Central memory CD8-positive, alpha-beta T cell (primary cell): ENCODE results near the gene SLC15A4.
"Not testable (repeated sequence)": the region's sequence is repeated elsewhere in the genome, so short reads cannot be mapped to it uniquely, and the experiment has no call there.

Experiments used
- ATAC-seq: fragments of 150-1000 bp; cut with Tn5 transposase; replicated peaks from 2 replicates; pipeline ENCODE4 v1.10.0; 2022; ENCODE audit warnings: mild to moderate bottlenecking, moderate FRiP score, moderate number of reproducible peaks; ENCODE audit not compliant: poor library complexity, severe bottlenecking; ENCODE audit errors: extremely low read depth
- DNase-seq, 2 donors: peaks; one replicate each; pipeline ENCODE4 v3.0.0; 2021; ENCODE audit warnings: low spot score in 2 of 2
- H3K27ac Mint-ChIP-seq: one replicate; pipeline ENCODE4 v1.8.0; 2022; ENCODE audit warnings: low read depth, mild to moderate bottlenecking, moderate library complexity, mixed read lengths
- H3K27me3 Mint-ChIP-seq: one replicate; pipeline ENCODE4 v1.8.0; 2022; ENCODE audit warnings: mixed read lengths
- H3K36me3 Mint-ChIP-seq: one replicate; pipeline ENCODE4 v1.8.0; 2022; ENCODE audit warnings: mild to moderate bottlenecking, moderate library complexity, mixed read lengths; ENCODE audit not compliant: insufficient read depth
- H3K4me1 Mint-ChIP-seq: one replicate; pipeline ENCODE4 v1.8.0; 2022; ENCODE audit warnings: mixed read lengths
- H3K4me3 Mint-ChIP-seq: one replicate; pipeline ENCODE4 v1.8.0; 2022; ENCODE audit warnings: mild to moderate bottlenecking, moderate library complexity, mixed read lengths
- H3K9me3 Mint-ChIP-seq: one replicate; pipeline ENCODE4 v1.8.0; 2022; ENCODE audit warnings: mixed read lengths

SLC15A4 gene

GRCh38 chr12:128853600-128854197, 29.9 kb upstream of the SLC15A4 start:
- no peak overlapping the region for H3K27ac Mint-ChIP-seq
- no peaks in the 10 kb centered on the region for H3K4me1 Mint-ChIP-seq
- ATAC-seq (no peak), DNase-seq (no peak)
- H3K36me3 Mint-ChIP-seq: peaks cover 1% of the 10 kb centered on the region
- no peaks in the 10 kb centered on the region for H3K9me3 Mint-ChIP-seq
- peak overlapping the region; percentile 64 for H3K4me3 Mint-ChIP-seq
- peaks cover 38% of the 10 kb centered on the region for H3K27me3 Mint-ChIP-seq

- H3K36me3 Mint-ChIP-seq: peaks cover 1% of the 10 kb centered on the region
- no peaks in the 10 kb centered on the region for H3K4me1 Mint-ChIP-seq
- no peak for ATAC-seq
Measured at GRCh38 chr12:128852885-128853599, 29.3 kb upstream of the SLC15A4 start, which contains the start of gene GLT1D1. GLT1D1 (plus strand) TSS chr12:128853478; CDS start chr12:128853582, 104 bp downstream.

DNA sequence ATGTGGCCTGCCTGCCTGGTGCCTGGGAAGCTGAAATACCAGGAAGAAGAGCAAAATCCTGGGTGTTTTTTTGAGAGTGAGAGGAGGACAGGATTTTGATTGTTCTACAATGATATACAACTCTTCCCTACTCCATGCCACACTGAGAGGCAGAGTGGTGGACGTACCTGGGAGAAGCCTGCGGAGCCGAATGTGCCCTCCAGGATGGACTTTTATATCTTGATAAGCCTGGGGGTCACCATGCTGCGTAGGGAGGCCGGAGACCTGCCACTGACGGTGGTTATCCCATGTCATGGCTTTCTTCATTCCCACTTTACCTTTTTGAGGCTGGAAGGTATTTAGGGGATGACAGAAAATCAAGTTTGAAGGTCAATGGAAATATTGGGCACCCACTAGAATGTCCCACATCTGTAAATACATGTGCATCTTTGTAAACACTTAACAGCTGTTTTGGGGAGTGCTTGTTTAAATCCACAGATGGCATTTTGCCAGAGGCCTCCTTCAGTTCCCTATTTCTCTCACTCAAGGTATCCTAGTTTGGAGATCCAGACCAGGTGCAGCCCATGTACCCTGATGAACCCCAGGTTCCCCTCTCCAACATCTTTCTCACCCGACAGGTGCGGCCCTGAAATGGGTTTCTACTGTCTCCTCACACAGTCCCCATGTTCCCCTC, 28.4 kb upstream of the SLC15A4 start:
- H3K36me3 Mint-ChIP-seq: peaks cover 1% of the 10 kb centered on the region
- peaks cover 38% of the 10 kb centered on the region for H3K27me3 Mint-ChIP-seq
- H3K9me3 Mint-ChIP-seq: no peaks in the 10 kb centered on the region
- no peak for ATAC-seq
- H3K4me1 Mint-ChIP-seq: no peaks in the 10 kb centered on the region
- H3K4me3 Mint-ChIP-seq: no peak overlapping the region
- no peak for DNase-seq
- no peak overlapping the region for H3K27ac Mint-ChIP-seq

More at GRCh38 chr12:128852885-128853599, 29.3 kb upstream of the SLC15A4 start, which contains the start of gene GLT1D1:
- Mint-ChIP-seq H3K4me3 (peak within 1 kb of the TSS; percentile 64), H3K9me3 (no peaks in the 10 kb centered on the region), H3K27ac (no peak within 1 kb of the TSS), H3K27me3 (peaks cover 38% of the 10 kb centered on the region)
- no peak for DNase-seq

DNA sequence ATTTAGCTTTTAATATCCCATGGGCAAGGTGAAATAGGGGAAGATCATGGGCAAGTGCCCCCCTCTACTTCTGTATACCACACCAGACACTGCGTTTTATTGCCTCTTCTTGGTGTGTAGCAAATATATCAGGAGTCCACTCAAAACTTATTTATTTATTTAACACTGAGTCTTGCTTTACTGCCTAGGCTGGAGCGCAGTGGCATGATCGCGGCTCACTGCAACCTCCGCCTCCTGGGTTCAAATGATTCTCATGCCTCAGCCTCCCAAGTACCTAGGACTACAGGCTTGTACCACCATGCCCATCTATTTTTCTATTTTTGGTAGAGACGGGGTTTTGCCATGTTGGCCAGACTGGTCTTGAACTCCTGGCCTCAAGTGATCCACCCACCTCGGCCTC, 27.7 kb upstream of the SLC15A4 start:
- not testable (repeated sequence) for H3K27ac Mint-ChIP-seq, H3K9me3 Mint-ChIP-seq, H3K36me3 Mint-ChIP-seq, ATAC-seq, DNase-seq, H3K4me3 Mint-ChIP-seq, H3K4me1 Mint-ChIP-seq
- peaks cover 34% of the 10 kb centered on the region for H3K27me3 Mint-ChIP-seq

DNA sequence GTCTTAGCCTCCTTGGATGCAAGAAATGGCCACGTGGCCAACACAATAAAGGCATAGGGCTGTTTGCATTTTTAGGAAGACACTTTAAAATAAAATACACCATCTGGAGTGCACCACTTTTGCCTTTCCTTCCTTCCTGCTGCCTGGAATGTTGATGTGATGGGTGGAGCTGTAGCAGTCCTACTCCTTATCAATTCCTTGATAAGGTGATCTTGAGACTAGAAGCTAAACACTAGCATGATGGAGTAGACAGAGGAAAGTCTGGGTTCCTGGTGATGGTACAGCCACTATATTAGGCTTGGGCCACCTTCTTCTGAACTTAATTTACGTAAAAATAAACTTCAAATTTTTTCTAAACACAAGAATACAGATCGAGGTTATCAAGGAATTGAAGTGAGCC, 26.6 kb upstream of the SLC15A4 start:
- Mint-ChIP-seq H3K27ac (no peak overlapping the region), H3K36me3 (no peaks in the 10 kb centered on the region), H3K4me3 (no peak overlapping the region), H3K4me1 (no peaks in the 10 kb centered on the region), H3K27me3 (peaks cover 28% of the 10 kb centered on the region), H3K9me3 (no peaks in the 10 kb centered on the region)
- DNase-seq (no peak), ATAC-seq (no peak)

DNA sequence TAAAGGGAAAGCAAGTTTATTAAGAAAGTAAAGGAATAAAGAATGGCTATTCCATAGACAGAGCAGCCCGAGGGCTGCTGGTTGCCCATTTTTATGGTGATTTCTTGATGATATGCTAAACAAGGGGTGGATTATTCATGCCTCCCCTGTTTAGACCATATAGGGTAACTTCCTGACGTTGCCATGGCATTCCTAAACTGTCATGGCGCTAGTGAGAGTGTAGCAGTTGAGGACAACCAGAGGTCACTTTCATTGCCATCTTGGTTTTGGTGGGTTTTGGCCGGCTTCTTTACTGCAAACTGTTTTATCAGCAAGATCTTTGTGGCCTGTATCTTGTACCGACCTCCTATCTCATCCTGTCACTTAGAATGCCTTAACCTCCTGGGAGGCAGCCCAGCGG, 26.0 kb upstream of the SLC15A4 start:
- not testable (repeated sequence) for H3K4me1 Mint-ChIP-seq, H3K9me3 Mint-ChIP-seq, H3K27ac Mint-ChIP-seq, H3K4me3 Mint-ChIP-seq, H3K36me3 Mint-ChIP-seq, ATAC-seq, DNase-seq
- H3K27me3 Mint-ChIP-seq: peaks cover 24% of the 10 kb centered on the region

DNA sequence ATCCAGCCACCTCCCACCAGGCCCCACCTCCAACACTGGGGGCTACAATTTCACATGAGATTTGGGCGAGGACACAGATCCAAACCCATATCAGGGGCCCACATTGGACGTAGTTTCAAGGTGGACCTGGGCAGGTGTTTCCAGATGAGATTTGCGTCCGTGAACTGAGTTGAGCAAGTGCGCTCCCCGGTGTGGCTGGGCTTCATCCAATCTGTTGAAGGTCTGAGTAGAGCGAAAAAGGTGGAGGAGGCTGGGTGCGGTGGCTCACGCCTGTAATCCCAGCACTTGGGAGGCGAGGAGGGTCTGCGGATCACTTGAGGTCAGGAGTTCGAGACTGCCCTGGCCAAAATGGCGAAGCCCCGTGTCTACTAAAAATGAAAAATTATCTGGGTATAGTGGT, 24.6 kb upstream of the SLC15A4 start:
- no peak overlapping the region for H3K4me3 Mint-ChIP-seq
- no peaks in the 10 kb centered on the region for H3K4me1 Mint-ChIP-seq
- no peak overlapping the region for H3K27ac Mint-ChIP-seq
- DNase-seq (no peak), ATAC-seq (no peak)
- peaks cover 15% of the 10 kb centered on the region for H3K27me3 Mint-ChIP-seq
- H3K36me3 Mint-ChIP-seq: no peaks in the 10 kb centered on the region
- H3K9me3 Mint-ChIP-seq: no peaks in the 10 kb centered on the region

- ATAC-seq, DNase-seq, H3K36me3 Mint-ChIP-seq: not testable (repeated sequence)
Measured at GRCh38 chr12:128846671-128847070, 22.9 kb upstream of the SLC15A4 start.

DNA sequence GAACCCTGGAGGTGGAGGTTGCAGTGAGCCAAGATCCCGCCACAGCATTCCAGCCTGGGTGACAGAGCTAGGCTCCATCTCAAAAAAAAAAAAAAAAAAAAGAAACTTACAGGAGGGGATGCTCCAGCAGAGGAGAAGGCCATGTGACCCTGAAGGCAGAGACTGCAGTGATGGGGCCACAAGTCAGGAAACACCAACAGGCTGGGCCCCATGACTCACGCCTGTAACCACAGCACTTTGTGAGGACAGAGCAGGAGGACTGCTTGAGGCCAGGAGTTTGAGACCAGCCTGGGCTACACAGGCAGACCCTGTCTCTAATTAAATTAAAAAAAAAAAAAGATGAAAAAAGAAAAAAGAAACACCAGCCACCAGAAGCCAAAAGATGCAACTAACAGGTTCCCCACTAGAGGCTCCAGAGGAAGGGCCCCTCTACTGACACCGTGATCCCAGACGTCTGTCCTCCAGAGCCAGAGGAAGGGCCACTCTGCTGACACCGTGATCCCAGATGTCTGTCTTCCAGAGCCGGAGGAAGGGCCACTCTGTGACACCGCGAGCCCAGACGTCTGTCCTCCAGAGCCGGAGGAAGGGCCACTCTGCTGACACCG, 20.4 kb upstream of the SLC15A4 start:
- no peaks in the 10 kb centered on the region for H3K27me3 Mint-ChIP-seq
- peaks cover 10% of the 10 kb centered on the region for H3K4me1 Mint-ChIP-seq
- no peak for ATAC-seq
- H3K36me3 Mint-ChIP-seq: peaks cover 1% of the 10 kb centered on the region
- DNase-seq: no peak
- H3K9me3 Mint-ChIP-seq: no peaks in the 10 kb centered on the region
- H3K4me3 Mint-ChIP-seq: no peak overlapping the region
- no peak overlapping the region for H3K27ac Mint-ChIP-seq

More at GRCh38 chr12:128846671-128847070, 22.9 kb upstream of the SLC15A4 start:
- H3K4me3 Mint-ChIP-seq, H3K27ac Mint-ChIP-seq, H3K27me3 Mint-ChIP-seq, H3K4me1 Mint-ChIP-seq, H3K9me3 Mint-ChIP-seq: not testable (repeated sequence)

- ATAC-seq: no peak
- peaks cover 10% of the 10 kb centered on the region for H3K4me1 Mint-ChIP-seq
- peaks cover 1% of the 10 kb centered on the region for H3K36me3 Mint-ChIP-seq
- H3K27me3 Mint-ChIP-seq: no peaks in the 10 kb centered on the region
- DNase-seq: no peak
- no peak overlapping the region for H3K27ac Mint-ChIP-seq
- H3K9me3 Mint-ChIP-seq: no peaks in the 10 kb centered on the region
- H3K4me3 Mint-ChIP-seq: no peak overlapping the region
Measured at GRCh38 chr12:128843538-128843937, 19.8 kb upstream of the SLC15A4 start.

DNA sequence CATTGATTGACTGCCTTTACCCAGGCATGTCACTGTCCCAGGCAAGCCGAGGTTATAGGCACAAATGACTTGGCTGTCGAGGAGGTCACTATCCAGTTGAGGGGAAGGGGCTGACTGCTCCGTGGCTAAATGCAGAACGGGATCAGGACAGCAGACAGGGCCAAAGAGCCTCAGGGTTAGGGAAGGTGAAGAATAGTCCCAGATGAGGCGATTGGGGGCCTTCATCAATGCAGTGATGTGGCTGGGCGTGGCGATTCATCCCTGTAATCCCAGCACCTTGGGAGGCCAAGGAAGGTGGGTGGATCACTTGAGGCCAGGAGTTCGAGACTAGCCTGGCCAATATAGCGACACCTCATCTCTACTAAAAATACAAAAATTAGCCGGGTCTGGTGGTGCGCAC, 18.8 kb upstream of the SLC15A4 start:
- H3K9me3 Mint-ChIP-seq: no peaks in the 10 kb centered on the region
- no peak overlapping the region for H3K4me3 Mint-ChIP-seq
- peaks cover 1% of the 10 kb centered on the region for H3K36me3 Mint-ChIP-seq
- no peak for DNase-seq
- ATAC-seq: no peak
- H3K27me3 Mint-ChIP-seq: no peaks in the 10 kb centered on the region
- H3K4me1 Mint-ChIP-seq: peaks cover 10% of the 10 kb centered on the region
- no peak overlapping the region for H3K27ac Mint-ChIP-seq

DNA sequence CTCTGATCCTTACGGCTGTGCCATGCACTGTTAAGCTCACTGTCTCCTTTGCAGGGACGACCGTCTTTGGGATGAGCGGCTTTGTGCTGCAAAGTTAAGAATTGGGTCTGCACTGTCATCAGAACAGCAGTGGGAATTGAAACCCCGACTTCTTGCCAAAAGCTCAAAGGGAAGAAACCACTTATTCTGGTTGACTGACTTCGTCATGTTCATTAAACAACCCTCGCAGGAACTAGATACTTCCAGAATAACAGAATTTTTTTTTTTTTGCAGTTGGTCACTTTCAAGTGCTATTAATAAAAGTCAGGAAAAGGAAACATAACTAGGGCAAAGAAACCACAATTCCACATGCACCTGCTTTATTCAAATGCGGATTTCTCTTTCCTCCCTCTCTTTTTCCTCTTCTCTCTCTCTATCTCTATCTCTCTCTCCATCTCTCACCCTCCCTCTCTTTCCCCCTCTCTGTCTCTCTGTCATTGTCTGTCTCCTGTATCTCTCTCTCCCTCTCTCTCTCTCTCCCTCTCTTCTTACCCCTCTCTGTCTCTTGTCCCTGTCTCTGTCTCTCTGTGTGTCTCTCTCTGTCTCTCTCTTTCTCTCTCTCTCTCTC, 17.2 kb upstream of the SLC15A4 start:
- no peak for ATAC-seq
- Mint-ChIP-seq H3K27ac (peak overlapping the region; percentile 3), H3K36me3 (peaks cover 1% of the 10 kb centered on the region), H3K4me1 (peaks cover 10% of the 10 kb centered on the region), H3K9me3 (no peaks in the 10 kb centered on the region), H3K4me3 (no peak overlapping the region), H3K27me3 (no peaks in the 10 kb centered on the region)
- no peak for DNase-seq
